GM12872 (cell line): ENCODE measurements around the gene EIF4H.

Source experiments
- TF ChIP-seq, protein P1 (sequence below): IDR thresholded peaks from 3 replicates; pipeline ENCODE4 v1.5.1; 2011; ENCODE audit warnings: low read depth, mild to moderate bottlenecking, low read length, moderate library complexity; ENCODE audit not compliant: insufficient read depth

EIF4H gene

DNA sequence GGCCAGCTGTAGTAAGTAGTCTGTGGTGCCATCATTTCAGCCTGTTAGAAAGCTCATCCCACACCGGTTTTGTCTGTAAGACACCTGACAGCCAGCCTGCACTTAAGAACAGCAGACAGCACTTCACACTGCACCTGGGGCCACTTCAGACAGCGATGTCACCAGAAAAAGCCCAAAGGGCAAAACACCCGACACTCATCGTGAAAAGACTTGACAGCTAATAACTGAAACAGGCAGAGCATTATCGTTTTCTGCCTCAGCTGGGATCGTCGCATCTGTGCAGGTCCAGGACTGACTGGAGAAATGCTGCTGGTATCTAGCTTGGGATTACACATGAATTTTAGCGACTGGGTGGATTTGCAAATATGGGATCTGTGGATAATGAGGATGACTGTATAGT is 18.9 kb downstream of the EIF4H start:
- TF ChIP-seq, protein P1, sequence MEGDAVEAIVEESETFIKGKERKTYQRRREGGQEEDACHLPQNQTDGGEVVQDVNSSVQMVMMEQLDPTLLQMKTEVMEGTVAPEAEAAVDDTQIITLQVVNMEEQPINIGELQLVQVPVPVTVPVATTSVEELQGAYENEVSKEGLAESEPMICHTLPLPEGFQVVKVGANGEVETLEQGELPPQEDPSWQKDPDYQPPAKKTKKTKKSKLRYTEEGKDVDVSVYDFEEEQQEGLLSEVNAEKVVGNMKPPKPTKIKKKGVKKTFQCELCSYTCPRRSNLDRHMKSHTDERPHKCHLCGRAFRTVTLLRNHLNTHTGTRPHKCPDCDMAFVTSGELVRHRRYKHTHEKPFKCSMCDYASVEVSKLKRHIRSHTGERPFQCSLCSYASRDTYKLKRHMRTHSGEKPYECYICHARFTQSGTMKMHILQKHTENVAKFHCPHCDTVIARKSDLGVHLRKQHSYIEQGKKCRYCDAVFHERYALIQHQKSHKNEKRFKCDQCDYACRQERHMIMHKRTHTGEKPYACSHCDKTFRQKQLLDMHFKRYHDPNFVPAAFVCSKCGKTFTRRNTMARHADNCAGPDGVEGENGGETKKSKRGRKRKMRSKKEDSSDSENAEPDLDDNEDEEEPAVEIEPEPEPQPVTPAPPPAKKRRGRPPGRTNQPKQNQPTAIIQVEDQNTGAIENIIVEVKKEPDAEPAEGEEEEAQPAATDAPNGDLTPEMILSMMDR = no peak

DNA sequence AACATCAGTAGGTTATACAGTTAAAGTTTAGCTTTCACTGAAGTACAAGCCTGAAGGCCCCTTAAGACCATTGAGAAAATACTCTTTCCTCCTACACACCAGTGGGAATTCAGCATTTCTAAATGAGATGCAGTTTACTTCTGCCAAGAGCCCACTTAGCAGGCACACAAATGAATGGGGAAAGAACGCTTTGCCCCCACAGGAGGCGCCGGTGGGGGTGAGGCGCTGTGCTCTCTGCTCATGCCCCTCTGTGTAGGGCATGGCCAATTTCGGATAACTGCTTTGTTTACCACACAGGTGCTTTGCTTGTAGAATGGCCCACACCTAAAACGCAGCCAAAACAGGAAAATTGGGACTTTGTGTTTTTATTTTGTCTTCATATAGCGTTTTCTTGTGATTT is 19.8 kb downstream of the EIF4H start:
- TF ChIP-seq, protein P1 = no peak

DNA sequence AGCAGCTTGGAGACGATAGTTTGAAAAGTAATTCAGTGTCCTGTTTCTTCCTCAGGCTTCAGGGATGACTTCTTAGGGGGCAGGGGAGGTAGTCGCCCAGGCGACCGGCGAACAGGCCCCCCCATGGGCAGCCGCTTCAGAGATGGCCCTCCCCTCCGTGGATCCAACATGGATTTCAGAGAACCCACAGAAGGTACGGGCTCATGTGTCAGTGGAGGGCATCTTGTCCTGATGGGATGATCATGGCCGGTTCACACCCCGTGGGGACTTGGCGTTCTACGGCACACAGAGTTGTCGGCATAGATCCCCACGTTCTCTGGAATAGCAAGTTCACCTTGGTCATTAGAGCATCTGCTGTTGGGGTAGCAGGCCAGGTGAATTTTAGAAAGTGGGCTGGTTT is 20.5 kb downstream of the EIF4H start:
- TF ChIP-seq, protein P1 = no peak

DNA sequence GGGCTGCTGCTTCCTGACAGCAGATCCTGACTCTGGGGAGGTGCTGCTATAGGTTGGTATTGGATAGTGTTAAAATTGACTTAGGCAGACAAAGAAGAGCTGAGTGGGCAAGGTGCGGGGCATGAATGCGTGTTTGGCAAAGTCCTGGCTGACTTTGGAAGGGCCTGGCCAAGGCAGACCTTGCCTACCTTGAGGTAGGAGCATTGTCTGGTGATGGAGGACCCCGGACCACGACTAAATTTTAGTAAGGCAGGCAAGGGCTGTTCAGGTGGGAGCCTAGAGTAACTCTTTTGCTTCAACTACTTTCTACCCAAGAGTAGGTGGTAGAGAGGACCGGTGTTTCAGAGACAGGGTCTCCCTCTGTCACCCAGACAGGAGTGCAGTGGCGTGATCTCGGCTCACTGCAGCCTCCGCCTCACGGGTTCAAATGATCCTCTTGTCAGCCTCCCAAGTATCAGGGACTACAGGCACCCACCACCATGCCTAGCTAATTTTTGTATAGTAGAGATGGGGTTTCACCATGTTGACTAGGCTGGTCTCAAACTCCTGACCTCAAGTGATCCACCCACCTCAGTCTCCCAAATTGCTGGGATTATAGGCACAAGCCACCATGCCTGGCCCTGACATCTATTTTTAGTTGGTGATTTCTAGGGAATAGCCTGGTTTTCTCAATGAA is 23.4 kb downstream of the EIF4H start:
- TF ChIP-seq, protein P1 = no peak

DNA sequence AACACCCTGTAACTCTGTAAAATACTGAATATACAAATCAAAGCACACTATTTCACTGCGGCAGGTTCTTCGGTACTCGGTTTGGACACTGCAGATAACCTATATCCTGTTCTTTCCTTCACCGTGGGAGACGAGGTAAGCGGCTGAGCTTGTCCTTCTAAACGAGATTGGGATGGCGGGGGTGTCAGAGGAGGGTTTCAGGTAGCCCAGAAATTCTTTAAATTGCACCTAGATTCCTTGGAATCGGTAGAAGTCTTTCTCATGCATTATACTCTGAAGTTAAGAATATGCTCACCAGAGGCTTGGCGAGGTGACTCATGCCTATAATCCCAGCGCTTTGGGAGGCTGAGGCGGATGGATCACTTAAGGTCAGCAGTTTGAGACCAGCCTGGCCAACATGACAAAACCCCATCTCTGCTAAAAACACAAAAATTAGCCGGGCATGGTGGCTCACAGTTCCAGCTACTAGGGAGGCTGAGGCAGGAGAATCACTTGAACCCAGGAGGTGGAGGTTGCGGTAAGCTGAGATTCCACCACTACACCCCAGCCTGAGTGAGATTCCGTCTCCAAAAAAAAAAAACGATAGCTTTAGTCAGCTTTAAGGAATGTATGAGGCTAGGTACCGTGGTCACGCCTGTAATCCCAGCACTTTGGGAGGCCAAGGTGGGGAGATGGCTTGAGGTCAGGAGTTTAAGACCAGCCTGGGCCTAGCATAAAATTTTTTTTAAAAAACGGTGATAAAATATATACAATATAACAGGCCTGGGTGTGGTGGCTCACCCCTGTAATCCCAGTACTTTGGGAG is 25.6 kb downstream of the EIF4H start:
- TF ChIP-seq, protein P1 = no peak

DNA sequence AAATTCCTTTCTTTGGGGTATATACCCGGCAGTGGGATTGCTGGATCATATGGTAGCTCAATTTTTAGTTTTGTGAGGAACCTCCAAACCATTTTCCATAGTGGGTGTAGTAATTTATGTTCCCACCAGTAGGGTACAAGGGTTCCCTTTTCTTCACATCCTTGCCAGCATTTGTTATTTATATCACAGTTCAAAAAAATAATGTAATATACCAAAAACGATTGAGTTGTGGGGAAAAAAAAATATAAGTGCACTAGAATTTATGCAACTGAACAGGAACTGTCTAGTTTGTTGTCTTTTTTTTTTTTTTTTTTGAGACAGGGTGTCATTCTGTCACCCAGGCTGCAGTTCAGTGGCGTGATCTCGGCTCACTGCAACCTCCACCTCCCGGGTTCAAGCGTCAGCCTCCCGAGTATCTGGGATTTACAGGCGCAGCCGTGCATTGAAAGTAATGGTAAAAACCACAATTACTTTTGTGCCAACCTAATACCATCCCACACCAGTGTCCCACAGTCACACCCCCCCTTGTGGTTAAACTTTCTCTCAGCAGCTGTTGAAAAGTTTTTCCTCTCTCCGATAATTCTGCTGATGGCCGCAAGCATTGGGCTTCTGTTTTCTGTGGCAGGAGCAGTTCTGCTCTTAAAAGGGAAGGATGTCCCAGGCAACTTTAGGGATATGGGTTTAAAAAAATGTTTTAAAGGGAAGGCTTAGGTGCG is 28.8 kb downstream of the EIF4H start:
- TF ChIP-seq, protein P1 = peak; percentile 60

DNA sequence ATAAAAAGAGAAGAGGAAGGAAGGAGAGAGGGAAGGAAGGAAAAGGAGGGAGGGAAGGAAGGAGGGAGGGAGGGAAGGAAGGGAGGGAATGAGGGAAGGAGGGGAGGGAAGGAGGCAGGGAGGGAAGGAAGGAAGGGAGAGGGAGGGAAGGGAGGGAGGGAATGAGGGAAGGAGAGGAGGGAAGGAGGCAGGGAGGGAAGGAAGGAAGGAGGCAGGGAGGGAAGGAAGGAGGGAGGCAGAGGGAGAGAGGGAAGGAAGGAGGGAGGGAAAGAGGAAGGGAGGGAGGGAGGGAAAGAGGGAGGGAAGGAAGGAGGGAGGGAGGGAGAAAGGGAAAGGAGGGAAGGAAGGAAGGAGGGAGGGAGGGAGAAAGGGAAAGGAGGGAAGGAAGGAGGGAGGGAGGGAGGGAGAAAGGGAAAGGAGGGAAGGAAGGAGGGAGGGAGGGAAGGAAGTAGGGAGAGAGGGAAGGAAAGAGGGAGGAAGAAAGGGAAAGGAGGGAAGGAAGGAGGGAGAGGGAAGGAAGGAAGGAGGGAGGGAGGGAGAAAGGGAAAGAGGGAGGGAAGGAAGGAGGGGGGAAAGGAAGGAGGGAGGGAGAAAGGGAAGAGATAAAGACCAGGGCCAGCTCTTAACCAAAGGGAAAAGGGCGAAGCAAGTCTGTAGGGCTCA is 29.9 kb downstream of the EIF4H start:
- TF ChIP-seq, protein P1 = no peak
